Mucosa of rectum (tissue), 2 donors: ENCODE results near the gene TMEM129.

Experiments
- H3K27ac ChIP-seq, 2 donors: one replicate each; pipeline ENCODE4 v1.7.0; 2013; ENCODE audit warnings: inconsistent platforms in 2 of 2, low read depth in 2 of 2, low read length in 2 of 2
- H3K27me3 ChIP-seq, 2 donors: one replicate each; pipeline ENCODE4 v1.7.0; 2013; ENCODE audit warnings: low read length in 2 of 2; ENCODE audit not compliant: control insufficient read depth in 2 of 2, insufficient read depth in 2 of 2
- H3K36me3 ChIP-seq, 2 donors: one replicate each; pipeline ENCODE4 v1.7.0; 2013; ENCODE audit warnings: low read length in 2 of 2; ENCODE audit not compliant: control insufficient read depth in 2 of 2, insufficient read depth in 2 of 2
- H3K4me1 ChIP-seq, 2 donors: one replicate each; pipeline ENCODE4 v1.7.0; 2013; ENCODE audit warnings: low read length in 2 of 2, mild to moderate bottlenecking in 1 of 2; ENCODE audit not compliant: control insufficient read depth in 2 of 2, insufficient read depth in 2 of 2
- H3K4me3 ChIP-seq, 2 donors: one replicate each; pipeline ENCODE4 v1.7.0; 2013; ENCODE audit warnings: low read length in 2 of 2
- H3K9ac ChIP-seq, 2 donors: one replicate each; pipeline ENCODE4 v1.7.0; 2013; ENCODE audit warnings: low read length in 2 of 2, low read depth in 1 of 2, mild to moderate bottlenecking in 1 of 2
- H3K9me3 ChIP-seq, 2 donors: one replicate each; pipeline ENCODE4 v1.7.0; 2013; ENCODE audit warnings: low read length in 2 of 2; ENCODE audit not compliant: control insufficient read depth in 2 of 2
- donor health status: healthy.
- donor health status: Normal muscosa, but diverticular disease.

Gene TMEM129

GRCh38 chr4:1757836-1758235 is 36.7 kb upstream of the TMEM129 start:
- Histone ChIP-seq H3K27ac (no peak overlapping the region), H3K9me3 (no peaks in the 10 kb centered on the region), H3K4me3 (no peak overlapping the region), H3K4me1 (peaks cover 1% of the 10 kb centered on the region in 2 donors), H3K27me3 (peaks cover 3 to 5% of the 10 kb centered on the region in 2 donors), H3K9ac (no peak overlapping the region), H3K36me3 (no peaks in the 10 kb centered on the region)

GRCh38 chr4:1756893-1757779 is 36.0 kb upstream of the TMEM129 start:
- no peak overlapping the region for H3K4me3 ChIP-seq
- no peak overlapping the region for H3K27ac ChIP-seq
- H3K9me3 ChIP-seq = no peaks in the 10 kb centered on the region
- no peaks in the 10 kb centered on the region for H3K27me3 ChIP-seq
- H3K9ac ChIP-seq = no peak overlapping the region
- H3K4me1 ChIP-seq = peaks cover 4 to 8% of the 10 kb centered on the region in 2 donors
- no peaks in the 10 kb centered on the region for H3K36me3 ChIP-seq

GRCh38 chr4:1756079-1756478 is 35.0 kb upstream of the TMEM129 start:
- H3K9me3 ChIP-seq = no peaks in the 10 kb centered on the region

GRCh38 chr4:1755297-1755696 is 34.2 kb upstream of the TMEM129 start:
- Histone ChIP-seq H3K36me3 (no peaks in the 10 kb centered on the region), H3K9ac (no peak overlapping the region), H3K4me1 (peaks cover 6 to 11% of the 10 kb centered on the region in 2 donors), H3K4me3 (no peak overlapping the region), H3K9me3 (no peaks in the 10 kb centered on the region), H3K27me3 (no peaks in the 10 kb centered on the region), H3K27ac (no peak overlapping the region)

More at GRCh38 chr4:1756079-1756478, 35.0 kb upstream of the TMEM129 start:
- Histone ChIP-seq H3K36me3 (no peaks in the 10 kb centered on the region), H3K27ac (no peak overlapping the region), H3K4me1 (peaks cover 6 to 11% of the 10 kb centered on the region in 2 donors), H3K4me3 (no peak overlapping the region), H3K9ac (no peak overlapping the region), H3K27me3 (no peaks in the 10 kb centered on the region)

- H3K36me3 ChIP-seq = no peaks in the 10 kb centered on the region
- no peak overlapping the region for H3K9ac ChIP-seq
- H3K27ac ChIP-seq = no peak overlapping the region
- no peak overlapping the region for H3K4me3 ChIP-seq
- no peaks in the 10 kb centered on the region for H3K27me3 ChIP-seq
- no peaks in the 10 kb centered on the region for H3K9me3 ChIP-seq
- H3K4me1 ChIP-seq = peaks cover 6 to 11% of the 10 kb centered on the region in 2 donors
Observed at GRCh38 chr4:1754336-1754735, 33.2 kb upstream of the TMEM129 start.

- H3K27me3 ChIP-seq = no peaks in the 10 kb centered on the region
- H3K9ac ChIP-seq = no peak overlapping the region
- H3K36me3 ChIP-seq = no peaks in the 10 kb centered on the region
- H3K4me1 ChIP-seq = peaks cover 6 to 11% of the 10 kb centered on the region in 2 donors
- H3K9me3 ChIP-seq = no peaks in the 10 kb centered on the region
- H3K27ac ChIP-seq = no peak overlapping the region
- H3K4me3 ChIP-seq = no peak overlapping the region
Observed at GRCh38 chr4:1753697-1754311, 32.7 kb upstream of the TMEM129 start.

GRCh38 chr4:1753294-1753696 is 32.2 kb upstream of the TMEM129 start:
- H3K27ac ChIP-seq = no peak overlapping the region
- H3K4me3 ChIP-seq = no peak overlapping the region
- H3K4me1 ChIP-seq = peaks cover 9 to 11% of the 10 kb centered on the region in 2 donors
- H3K9ac ChIP-seq = no peak overlapping the region
- no peaks in the 10 kb centered on the region for H3K9me3 ChIP-seq
- H3K36me3 ChIP-seq = no peaks in the 10 kb centered on the region
- H3K27me3 ChIP-seq = no peaks in the 10 kb centered on the region

GRCh38 chr4:1752284-1753041 is 31.3 kb upstream of the TMEM129 start:
- Histone ChIP-seq H3K4me1 (peaks cover 10 to 11% of the 10 kb centered on the region in 2 donors), H3K27ac (no peak overlapping the region), H3K4me3 (peak overlapping the region in 1 of 2 donors; percentile 26), H3K27me3 (no peaks in the 10 kb centered on the region), H3K9ac (peak overlapping the region in 1 of 2 donors; percentile 38), H3K9me3 (no peaks in the 10 kb centered on the region), H3K36me3 (no peaks in the 10 kb centered on the region)

- peak overlapping the region in 1 of 2 donors; percentile 38 for H3K9ac ChIP-seq
- H3K27ac ChIP-seq = no peak overlapping the region
- peak overlapping the region in 1 of 2 donors; percentile 26 for H3K4me3 ChIP-seq
- no peaks in the 10 kb centered on the region for H3K36me3 ChIP-seq
- H3K9me3 ChIP-seq = no peaks in the 10 kb centered on the region
- H3K27me3 ChIP-seq = no peaks in the 10 kb centered on the region
- peaks cover 10 to 11% of the 10 kb centered on the region in 2 donors for H3K4me1 ChIP-seq
Observed at GRCh38 chr4:1751919-1752283, 30.8 kb upstream of the TMEM129 start.
